ENCODE measurements around the gene NFASC. TPM values are rescaled to one million over a fixed set of nuclear protein-coding genes. Genes with fewer than 3 reads are reported as not detected.

The NFASC gene
- total and polyA plus RNA-seq, 2 donors (not counting 3 experiments of a cell fraction or from before 2014, with no cell fraction given), result not detected

DNA sequence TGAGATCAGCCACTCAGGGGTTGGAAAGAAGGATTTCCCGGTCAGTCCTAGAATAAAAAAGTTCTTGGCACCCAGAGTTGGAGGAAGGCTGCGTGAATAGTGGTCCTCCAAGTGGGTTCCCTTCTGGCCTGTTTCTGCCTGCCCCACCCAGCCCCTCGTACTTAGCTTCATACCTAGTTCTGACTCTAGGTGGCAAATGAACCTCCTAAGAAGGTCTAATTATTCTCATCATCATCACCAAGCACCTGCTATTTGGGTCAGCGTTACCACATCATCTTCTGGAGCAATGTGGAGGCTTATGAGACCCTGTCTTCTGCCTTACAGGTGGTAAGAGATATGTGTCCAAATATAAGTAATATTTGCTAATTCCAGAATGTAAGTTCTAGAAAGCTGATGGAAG, 35.9 kb upstream of the NFASC start:
- H3K9ac ChIP-seq (replicated peaks; ENCODE audit: extremely low read depth, insufficient read depth, low read length), result no peak overlapping the region
- H3K4me1 ChIP-seq (ENCODE audit: control insufficient read depth, extremely low read depth, insufficient read depth, low read length), result no peaks in the 10 kb centered on the region
- no peaks in the 10 kb centered on the region for H4K20me1 ChIP-seq (replicated peaks; ENCODE audit: control insufficient read depth, extremely low read depth, insufficient read depth, low read length)
- H2AFZ ChIP-seq (ENCODE audit: low read depth, low read length), result no peak overlapping the region
- H3K27me3 ChIP-seq (ENCODE audit: control insufficient read depth in 2 of 2, insufficient read depth in 2 of 2, low read length in 2 of 2), result peaks cover 7 to 11% of the 10 kb centered on the region in 2 experiments
- POLR2A ChIA-PET, result no interaction called here
- H3K9me1 ChIP-seq (replicated peaks; ENCODE audit: control insufficient read depth, extremely low read depth, insufficient read depth, low read length), result no peaks in the 10 kb centered on the region
- no peaks in the 10 kb centered on the region for H3K9me3 ChIP-seq (replicated peaks; ENCODE audit: control insufficient read depth, insufficient read depth, low read length)
- CTCF ChIA-PET, result interaction anchor here (1.4 kb wide), 1 partner anchor 28 kb away, joined by 5 read pairs; no protein-coding TSS in a partner anchor
- H3K4me2 ChIP-seq (ENCODE audit: insufficient read depth, low read length), result no peak overlapping the region
- no TSS peak for BruUV-seq (replicated peaks)
- H3K36me3 ChIP-seq (ENCODE audit: control insufficient read depth in 2 of 2, extremely low read depth in 1 of 2, insufficient read depth in 2 of 2, low read length in 2 of 2), result no peaks in the 10 kb centered on the region
- TF ChIP-seq JUN (IDR thresholded peaks at IDR 0.05; ENCODE audit: borderline replicate concordance, insufficient read depth, insufficient read length, low read depth) (no peak), POLR2AphosphoS5 (IDR thresholded peaks at IDR 0.05; ENCODE audit: insufficient read depth, low read depth, low read length) (no peak), POLR2A (IDR thresholded peaks at IDR 0.05; ENCODE audit: low read depth, low read length) (no peak), CTCF (IDR thresholded peaks at IDR 0.05; ENCODE audit: extremely low read depth in 1 of 2, insufficient read depth in 1 of 2, low read depth in 1 of 2, low read length in 2 of 2) (no peak), FOS (IDR thresholded peaks at IDR 0.05; ENCODE audit: borderline replicate concordance, insufficient read depth, low read length) (no peak), GATA2 (IDR thresholded peaks at IDR 0.05; ENCODE audit: insufficient read depth, insufficient read length, low read depth, low read length) (no peak), MYC (IDR thresholded peaks at IDR 0.05; ENCODE audit: low read depth, low read length) (no peak), MAX (IDR thresholded peaks at IDR 0.05; ENCODE audit: insufficient read depth, insufficient read length) (no peak), EZH2 (IDR thresholded peaks at IDR 0.05; ENCODE audit: borderline replicate concordance, low read depth, low read length, severe bottlenecking) (no peak)
- no peaks in the 10 kb centered on the region for H3K79me2 ChIP-seq (ENCODE audit: control insufficient read depth, insufficient read depth, low read length)
- intact Hi-C loops (cut with micrococcal nuclease), result no loop called here
- H3K4me3 ChIP-seq (replicated peaks in 1 of 3; ENCODE audit: insufficient read depth in 1 of 3, low read depth in 1 of 3, low read length in 3 of 3), result no peak overlapping the region
- DNase-seq (ENCODE audit: low read depth, low spot score) (no peak), FAIRE-seq (no peak)
- no peak overlapping the region for H3K27ac ChIP-seq (ENCODE audit: insufficient read depth, low read depth, low read length)
- dilution Hi-C loops (cut with MboI; ENCODE audit: extremely low pct_ligation_motif_present, low sequenced_read_pairs), result no loop called here
